GM21576 (cell line): Measurements from ENCODE around the gene NUFIP1.
"Not testable (repeated sequence)": the region's sequence is repeated elsewhere in the genome, so short reads cannot be mapped to it uniquely, and the experiment has no call there.

ENCODE experiments used
- ATAC-seq: cut with Tn5 transposase; IDR thresholded peaks from one replicate; pipeline ENCODE4 v1.9.1; 2021; ENCODE audit warnings: mild to moderate bottlenecking, moderate library complexity; ENCODE audit not compliant: unreplicated experiment

NUFIP1 gene

GRCh38 chr13:44920013-44920412 is 69.3 kb downstream of the NUFIP1 start:
- no peak for ATAC-seq

GRCh38 chr13:44919104-44919804 is 70.0 kb downstream of the NUFIP1 start:
- ATAC-seq: no peak

GRCh38 chr13:44918326-44919103 is 70.8 kb downstream of the NUFIP1 start:
- peak; percentile 90 for ATAC-seq

- ATAC-seq: peak; percentile 70
These were observed 71.5 kb downstream of the NUFIP1 start for GRCh38 chr13:44917589-44918325.

GRCh38 chr13:44912278-44913016 is 76.8 kb downstream of the NUFIP1 start:
- no peak for ATAC-seq

GRCh38 chr13:44908712-44909111 is 80.6 kb downstream of the NUFIP1 start:
- no peak for ATAC-seq

GRCh38 chr13:44908266-44908665 is 81.0 kb downstream of the NUFIP1 start:
- ATAC-seq: no peak

GRCh38 chr13:44906713-44907112 is 82.6 kb downstream of the NUFIP1 start:
- no peak for ATAC-seq

GRCh38 chr13:44906230-44906629 is 83.0 kb downstream of the NUFIP1 start:
- ATAC-seq: no peak

- ATAC-seq: no peak
These were observed 83.7 kb downstream of the NUFIP1 start for GRCh38 chr13:44905556-44905955.

- ATAC-seq: no peak
These were observed 84.3 kb downstream of the NUFIP1 start for GRCh38 chr13:44904967-44905366.

GRCh38 chr13:44903574-44903985 is 85.7 kb downstream of the NUFIP1 start:
- no peak for ATAC-seq

- ATAC-seq: no peak
These were observed 86.5 kb downstream of the NUFIP1 start for GRCh38 chr13:44902738-44903137.

GRCh38 chr13:44899967-44900366 is 89.3 kb downstream of the NUFIP1 start:
- ATAC-seq: no peak

- ATAC-seq: not testable (repeated sequence)
These were observed 91.0 kb downstream of the NUFIP1 start for GRCh38 chr13:44898308-44898707.

- ATAC-seq: no peak
These were observed 93.3 kb downstream of the NUFIP1 start for GRCh38 chr13:44895953-44896335.

- ATAC-seq: no peak
These were observed 93.9 kb downstream of the NUFIP1 start for GRCh38 chr13:44895264-44895952.

GRCh38 chr13:44894001-44894770 is 95.1 kb downstream of the NUFIP1 start:
- ATAC-seq: no peak
